GM12875 (cell line): ENCODE results near the gene BMPR2.
"Not testable (repeated sequence)": the region's sequence is repeated elsewhere in the genome, so short reads cannot be mapped to it uniquely, and the experiment has no call there.

Source experiments
- H3K4me3 ChIP-seq: one replicate; pipeline ENCODE4 v1.5.1; 2011; ENCODE audit warnings: low read depth, low read length, control low read depth
- CTCF ChIP-seq: IDR thresholded peaks from 2 replicates; pipeline ENCODE4 v1.5.1; 2011; ENCODE audit warnings: low read depth, mild to moderate bottlenecking, control low read depth, inconsistent platforms, low read length, moderate library complexity, borderline replicate concordance; ENCODE audit not compliant: insufficient read depth

The BMPR2 gene

DNA sequence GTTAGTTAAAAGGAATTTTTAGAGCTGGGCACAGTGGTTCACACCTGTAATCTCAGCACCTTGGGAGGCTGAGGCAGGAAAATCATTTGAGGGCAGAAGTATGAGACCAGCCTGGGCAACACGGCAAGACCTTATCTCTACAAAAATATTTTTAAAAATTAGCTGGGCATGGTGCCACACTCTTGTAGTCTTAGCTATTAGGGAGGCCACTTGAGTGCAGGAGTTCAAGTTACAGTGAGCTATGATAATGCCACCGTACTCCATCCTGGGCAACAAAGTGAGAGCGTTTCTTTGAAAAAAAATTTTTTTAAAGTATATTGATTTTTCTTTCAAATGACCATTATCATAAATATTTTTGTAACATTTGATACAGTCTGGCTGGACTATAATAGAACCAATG, 165.0 kb downstream of the BMPR2 start:
- H3K4me3 ChIP-seq = no peak overlapping the region
- no peak for TF ChIP-seq CTCF

- H3K4me3 ChIP-seq = no peak overlapping the region
- TF ChIP-seq CTCF = no peak
These were observed 166.0 kb downstream of the BMPR2 start for GRCh38 chr2:202542142-202542541.

DNA sequence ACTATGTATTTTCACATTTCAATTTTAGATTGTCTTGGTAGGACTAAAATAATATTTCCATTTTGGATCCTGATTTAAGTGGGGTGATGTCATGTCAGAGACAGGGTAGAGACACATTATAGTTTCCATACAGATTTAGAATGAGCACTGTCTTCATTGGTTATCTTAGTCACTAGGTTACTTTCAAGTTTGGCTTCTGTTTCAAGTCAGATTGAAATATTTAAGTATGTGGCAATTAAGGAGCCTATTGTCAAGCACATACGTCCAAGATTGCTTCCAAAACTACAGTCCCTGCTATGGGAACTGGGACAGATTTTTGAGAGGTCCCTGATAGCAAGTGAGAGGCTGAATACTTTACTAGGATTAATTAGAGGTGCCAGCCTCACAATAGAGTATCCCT, 169.4 kb downstream of the BMPR2 start:
- no peak overlapping the region for H3K4me3 ChIP-seq
- no peak for TF ChIP-seq CTCF

GRCh38 chr2:202545931-202546330, 169.8 kb downstream of the BMPR2 start:
- no peak for TF ChIP-seq CTCF
- H3K4me3 ChIP-seq = no peak overlapping the region

DNA sequence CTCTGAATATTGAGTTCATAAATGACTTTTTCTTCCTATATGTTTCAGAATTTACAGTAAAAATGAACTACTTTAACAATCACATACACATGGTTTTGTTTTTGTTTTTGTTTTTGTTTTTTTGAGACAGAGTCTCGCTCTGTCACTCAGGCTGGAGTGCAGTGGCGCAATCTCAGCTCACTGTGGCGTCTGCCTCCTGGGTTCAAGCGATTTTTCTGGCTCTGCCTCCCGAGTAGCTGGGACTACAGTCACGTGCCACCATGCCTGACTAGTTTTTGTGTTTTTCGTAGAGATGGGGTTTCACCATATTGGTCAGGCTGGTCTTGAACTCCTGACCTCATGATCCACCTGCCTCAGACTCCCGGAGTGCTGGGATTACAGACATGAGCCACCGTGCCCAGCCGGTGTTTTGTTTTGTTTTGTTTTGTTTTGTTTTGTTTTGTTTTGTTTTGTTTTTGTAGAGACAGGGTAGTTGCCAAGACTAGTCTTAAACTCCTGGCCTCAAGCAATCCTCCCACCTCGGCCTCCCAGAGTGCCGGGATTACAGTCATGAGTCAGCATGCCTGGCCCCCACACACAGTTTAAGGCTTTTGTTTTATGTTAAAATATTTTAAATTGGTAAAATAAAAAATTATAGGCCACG, 170.5 kb downstream of the BMPR2 start:
- H3K4me3 ChIP-seq = not testable (repeated sequence)

DNA sequence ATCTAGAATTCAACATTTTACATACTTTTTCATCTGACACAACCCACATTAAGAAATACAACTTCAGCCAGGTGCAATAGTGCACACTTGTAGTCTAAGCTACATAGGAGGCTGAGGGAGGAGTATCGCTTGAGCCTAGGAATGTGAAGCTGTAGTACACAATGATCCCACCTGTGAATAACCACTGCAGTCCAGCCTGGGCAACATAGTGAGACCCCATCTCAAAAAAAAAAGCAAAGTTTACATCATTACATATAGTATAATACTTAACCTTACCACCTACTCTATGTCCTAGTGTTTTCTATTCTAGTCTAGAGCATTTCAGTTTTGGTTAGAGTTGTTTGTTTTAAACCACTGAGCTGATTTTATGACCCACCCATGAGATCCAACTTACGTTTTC, 172.1 kb downstream of the BMPR2 start:
- no peak overlapping the region for H3K4me3 ChIP-seq
- no peak for TF ChIP-seq CTCF

GRCh38 chr2:202551000-202551399, 174.9 kb downstream of the BMPR2 start:
- H3K4me3 ChIP-seq = not testable (repeated sequence)

DNA sequence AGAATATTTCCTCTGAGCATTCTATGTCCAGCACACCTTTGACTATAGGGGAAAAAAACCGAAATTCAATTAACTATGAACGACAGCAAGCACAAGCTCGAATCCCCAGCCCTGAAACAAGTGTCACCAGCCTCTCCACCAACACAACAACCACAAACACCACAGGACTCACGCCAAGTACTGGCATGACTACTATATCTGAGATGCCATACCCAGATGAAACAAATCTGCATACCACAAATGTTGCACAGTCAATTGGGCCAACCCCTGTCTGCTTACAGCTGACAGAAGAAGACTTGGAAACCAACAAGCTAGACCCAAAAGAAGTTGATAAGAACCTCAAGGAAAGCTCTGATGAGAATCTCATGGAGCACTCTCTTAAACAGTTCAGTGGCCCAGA, 179.2 kb downstream of the BMPR2 start:
- H3K4me3 ChIP-seq = no peak overlapping the region
- no peak for TF ChIP-seq CTCF
